ENCODE measurements around the gene BTRC.

DNA sequence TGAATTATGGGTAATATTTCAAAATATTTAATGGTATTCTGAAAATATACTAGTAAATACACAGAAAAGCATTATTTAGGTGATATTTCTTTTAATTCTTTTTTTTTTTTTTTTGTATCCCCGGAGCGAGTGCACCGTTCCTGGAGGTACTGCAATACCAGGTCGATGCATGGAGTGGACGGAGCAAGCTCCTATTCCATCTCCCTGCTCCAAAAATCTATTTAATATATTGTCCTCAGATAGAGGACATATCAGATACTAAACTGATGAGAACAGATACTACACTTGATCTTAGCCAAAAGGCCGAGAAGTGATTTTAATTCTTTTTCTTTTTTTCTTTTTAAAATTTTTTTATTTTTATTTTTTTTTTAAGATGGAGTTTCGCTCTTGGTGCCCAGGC, 10.8 kb downstream of the BTRC start:
- no peak for TF ChIP-seq POLR2A (IDR thresholded peaks at IDR 0.05)
- TF ChIP-seq, protein P1, sequence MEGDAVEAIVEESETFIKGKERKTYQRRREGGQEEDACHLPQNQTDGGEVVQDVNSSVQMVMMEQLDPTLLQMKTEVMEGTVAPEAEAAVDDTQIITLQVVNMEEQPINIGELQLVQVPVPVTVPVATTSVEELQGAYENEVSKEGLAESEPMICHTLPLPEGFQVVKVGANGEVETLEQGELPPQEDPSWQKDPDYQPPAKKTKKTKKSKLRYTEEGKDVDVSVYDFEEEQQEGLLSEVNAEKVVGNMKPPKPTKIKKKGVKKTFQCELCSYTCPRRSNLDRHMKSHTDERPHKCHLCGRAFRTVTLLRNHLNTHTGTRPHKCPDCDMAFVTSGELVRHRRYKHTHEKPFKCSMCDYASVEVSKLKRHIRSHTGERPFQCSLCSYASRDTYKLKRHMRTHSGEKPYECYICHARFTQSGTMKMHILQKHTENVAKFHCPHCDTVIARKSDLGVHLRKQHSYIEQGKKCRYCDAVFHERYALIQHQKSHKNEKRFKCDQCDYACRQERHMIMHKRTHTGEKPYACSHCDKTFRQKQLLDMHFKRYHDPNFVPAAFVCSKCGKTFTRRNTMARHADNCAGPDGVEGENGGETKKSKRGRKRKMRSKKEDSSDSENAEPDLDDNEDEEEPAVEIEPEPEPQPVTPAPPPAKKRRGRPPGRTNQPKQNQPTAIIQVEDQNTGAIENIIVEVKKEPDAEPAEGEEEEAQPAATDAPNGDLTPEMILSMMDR (IDR thresholded peaks at IDR 0.05), result no peak
